ENCODE measurements around the gene CEP350.
A peak's percentile ranks its signal among the peaks of the same experiment; 100 is the strongest.
"Not testable (repeated sequence)": the region's sequence is repeated elsewhere in the genome, so short reads cannot be mapped to it uniquely, and the experiment has no call there.

CEP350 gene

GRCh38 chr1:180130651-180131050 is 176.0 kb downstream of the CEP350 start:
- DNase-seq (ENCODE audit: low read depth) = peak; percentile 33

GRCh38 chr1:180131510-180131909 is 176.9 kb downstream of the CEP350 start:
- peak; percentile 100 for DNase-seq (ENCODE audit: low read depth)

- DNase-seq (ENCODE audit: low read depth) = no peak
Observed at GRCh38 chr1:180133193-180133592, 178.6 kb downstream of the CEP350 start.

- not testable (repeated sequence) for DNase-seq (ENCODE audit: low read depth)
Observed at GRCh38 chr1:180133688-180134087, 179.1 kb downstream of the CEP350 start.

GRCh38 chr1:180135535-180135934 is 180.9 kb downstream of the CEP350 start:
- DNase-seq (ENCODE audit: low read depth) = no peak

GRCh38 chr1:180136331-180136967 is 181.8 kb downstream of the CEP350 start:
- no peak for DNase-seq (ENCODE audit: low read depth)

GRCh38 chr1:180136968-180137356 is 182.4 kb downstream of the CEP350 start:
- no peak for DNase-seq (ENCODE audit: low read depth)

GRCh38 chr1:180137776-180138175 is 183.2 kb downstream of the CEP350 start:
- DNase-seq (ENCODE audit: low read depth) = no peak

GRCh38 chr1:180141381-180141934 is 186.8 kb downstream of the CEP350 start:
- DNase-seq (ENCODE audit: low read depth) = no peak

GRCh38 chr1:180143359-180143758 is 188.7 kb downstream of the CEP350 start:
- no peak for DNase-seq (ENCODE audit: low read depth)

GRCh38 chr1:180144659-180145357 is 190.2 kb downstream of the CEP350 start:
- no peak for DNase-seq (ENCODE audit: low read depth)

- no peak for DNase-seq (ENCODE audit: low read depth)
Observed at GRCh38 chr1:180145446-180145845, 190.8 kb downstream of the CEP350 start.

GRCh38 chr1:180150982-180151381 is 196.4 kb downstream of the CEP350 start:
- DNase-seq (ENCODE audit: low read depth) = peak; percentile 65

- DNase-seq (ENCODE audit: low read depth) = peak; percentile 90
Observed at GRCh38 chr1:180151508-180151907, 196.9 kb downstream of the CEP350 start.

- no peak for DNase-seq (ENCODE audit: low read depth)
Observed at GRCh38 chr1:180152588-180152987, 198.0 kb downstream of the CEP350 start.

GRCh38 chr1:180153032-180153431 is 198.4 kb downstream of the CEP350 start:
- no peak for DNase-seq (ENCODE audit: low read depth)

- no peak for DNase-seq (ENCODE audit: low read depth)
Observed at GRCh38 chr1:180154003-180154324, 199.4 kb downstream of the CEP350 start.

- DNase-seq (ENCODE audit: low read depth) = peak; percentile 78
Observed at GRCh38 chr1:180154325-180155181, 199.9 kb downstream of the CEP350 start, which contains the start of gene QSOX1. Gene QSOX1, plus strand, starts transcription at chr1:180154869. Its CDS starts 39 bp downstream, at chr1:180154908.

- DNase-seq (ENCODE audit: low read depth) = no peak
Observed at GRCh38 chr1:180155182-180155682, 200.6 kb downstream of the CEP350 start.

GRCh38 chr1:180156201-180156600 is 201.6 kb downstream of the CEP350 start:
- no peak for DNase-seq (ENCODE audit: low read depth)

GRCh38 chr1:180156631-180157091 is 202.1 kb downstream of the CEP350 start:
- peak; percentile 89 for DNase-seq (ENCODE audit: low read depth)

- DNase-seq (ENCODE audit: low read depth) = peak; percentile 89
Observed at GRCh38 chr1:180157108-180157507, 202.5 kb downstream of the CEP350 start.

Data from amniotic epithelial cell (primary cell).